Hematopoietic multipotent progenitor cell treated with erythropoietin and hydrocortisone succinate and interleukin-3 and kit ligand, for 4 days (in vitro differentiated cells): ENCODE results near the gene AKT1S1.

Experiments used
- DNase-seq: peaks from one replicate; pipeline ENCODE4 v3.0.0-alpha.2; 2015

AKT1S1 gene

GRCh38 chr19:49882643-49883042, 5.5 kb upstream of the AKT1S1 start:
- DNase-seq, result no peak

- DNase-seq, result no peak
Observed at GRCh38 chr19:49881672-49882394, 4.7 kb upstream of the AKT1S1 start.

- no peak for DNase-seq
Observed at GRCh38 chr19:49881186-49881585, 4.0 kb upstream of the AKT1S1 start.

- no peak for DNase-seq
Observed at GRCh38 chr19:49880162-49880869, 3.2 kb upstream of the AKT1S1 start.

- peak; percentile 64 for DNase-seq
Observed at GRCh38 chr19:49879243-49879963, 2.2 kb upstream of the AKT1S1 start.

- no peak for DNase-seq
Observed at GRCh38 chr19:49878744-49879070, 1.6 kb upstream of the AKT1S1 start.

GRCh38 chr19:49877879-49878743, 956 bp upstream of the AKT1S1 start:
- peak; percentile 99 for DNase-seq

- DNase-seq, result peak; percentile 99
Observed at GRCh38 chr19:49876422-49877019, 634 bp downstream of the AKT1S1 start.

GRCh38 chr19:49875857-49876421, 1.2 kb downstream of the AKT1S1 start:
- DNase-seq, result peak; percentile 81

- no peak for DNase-seq
Observed at GRCh38 chr19:49875177-49875576, 2.0 kb downstream of the AKT1S1 start.

- DNase-seq, result peak; percentile 0
Observed at GRCh38 chr19:49874503-49875157, 2.5 kb downstream of the AKT1S1 start.

- DNase-seq, result no peak
Observed at GRCh38 chr19:49873834-49874233, 3.3 kb downstream of the AKT1S1 start.

- no peak for DNase-seq
Observed at GRCh38 chr19:49873129-49873521, 4.0 kb downstream of the AKT1S1 start.

- no peak for DNase-seq
Observed at GRCh38 chr19:49872245-49873128, 4.7 kb downstream of the AKT1S1 start.

- DNase-seq, result no peak
Observed at GRCh38 chr19:49871349-49871985, 5.7 kb downstream of the AKT1S1 start.

- no peak for DNase-seq
Observed at GRCh38 chr19:49870309-49870901, 6.8 kb downstream of the AKT1S1 start.

GRCh38 chr19:49869484-49870308, 7.5 kb downstream of the AKT1S1 start:
- DNase-seq, result peak; percentile 100

GRCh38 chr19:49869009-49869483, 8.1 kb downstream of the AKT1S1 start:
- DNase-seq, result no peak
